ENCODE measurements around the gene NRL.
A peak's percentile ranks its signal among the peaks of the same experiment; 100 is the strongest.

NRL gene

GRCh38 chr14:24144451-24144850, 29.7 kb upstream of the NRL start:
- DNase-seq, result no peak

DNA sequence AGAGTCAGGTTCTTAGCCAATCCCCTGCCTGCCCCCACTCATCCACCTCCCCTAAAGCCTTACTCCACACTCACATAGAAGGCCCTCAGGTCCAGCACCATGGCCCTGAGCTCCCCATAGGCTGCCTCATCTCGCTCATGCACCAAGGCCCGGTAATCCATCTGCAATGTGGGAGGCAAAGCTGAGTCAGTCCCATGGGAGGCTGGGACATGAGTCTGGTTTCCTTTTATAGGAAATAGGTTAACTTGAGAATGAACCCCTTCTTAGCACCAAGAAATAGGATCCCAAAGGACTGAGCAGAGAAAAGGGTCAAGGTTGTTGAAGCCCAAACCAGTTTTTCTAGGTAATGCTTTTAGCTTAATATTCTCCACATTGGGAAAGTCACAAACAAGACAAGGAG, 28.8 kb upstream of the NRL start:
- no peak for DNase-seq

DNA sequence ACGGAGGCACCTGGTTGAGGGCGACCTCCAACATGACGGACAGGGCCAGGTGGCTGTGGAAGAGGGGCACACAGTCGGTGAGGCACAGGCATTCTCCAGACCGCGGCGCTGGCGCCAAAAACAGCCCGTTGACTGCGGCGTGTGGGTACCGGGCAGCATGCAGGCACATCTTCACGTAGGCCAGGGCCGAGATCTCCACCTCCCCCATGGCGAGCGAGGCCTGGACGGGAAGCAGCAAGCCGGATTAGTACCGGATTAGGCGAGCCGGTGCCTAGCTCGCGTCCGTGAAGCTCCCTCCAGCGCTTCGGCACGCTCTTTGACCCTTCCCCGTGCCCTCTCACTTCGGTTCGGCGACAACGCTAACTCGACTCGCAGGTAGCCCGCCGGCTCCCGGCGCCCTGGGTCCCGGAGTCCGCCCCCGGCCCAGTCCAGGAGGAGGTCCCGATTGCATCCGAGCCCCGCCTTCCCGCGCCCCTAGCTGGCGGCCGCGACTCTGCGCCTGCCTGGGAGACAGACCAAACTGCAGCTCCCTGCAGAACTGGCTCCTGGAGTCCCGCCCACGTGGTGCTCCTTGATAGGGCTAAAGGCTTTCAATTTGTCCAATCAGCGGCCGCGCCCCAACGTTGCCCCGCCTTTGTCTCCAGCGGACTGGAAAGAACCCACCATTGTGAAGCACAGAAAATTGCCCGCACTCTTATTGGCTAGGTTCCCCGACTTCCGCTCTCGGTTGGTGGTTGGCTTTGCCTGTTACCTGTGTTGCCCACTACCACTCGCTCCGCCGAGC, 26.5 kb upstream of the NRL start, which contains the start of gene EMC9:
Gene EMC9, minus strand, starts transcription at position 495 of the 784 bp plus-strand sequence. Its CDS starts 287 bp downstream, at position 208.
- DNase-seq, result peak; percentile 99

GRCh38 chr14:24139272-24139934, 24.7 kb upstream of the NRL start:
- no peak for DNase-seq

DNA sequence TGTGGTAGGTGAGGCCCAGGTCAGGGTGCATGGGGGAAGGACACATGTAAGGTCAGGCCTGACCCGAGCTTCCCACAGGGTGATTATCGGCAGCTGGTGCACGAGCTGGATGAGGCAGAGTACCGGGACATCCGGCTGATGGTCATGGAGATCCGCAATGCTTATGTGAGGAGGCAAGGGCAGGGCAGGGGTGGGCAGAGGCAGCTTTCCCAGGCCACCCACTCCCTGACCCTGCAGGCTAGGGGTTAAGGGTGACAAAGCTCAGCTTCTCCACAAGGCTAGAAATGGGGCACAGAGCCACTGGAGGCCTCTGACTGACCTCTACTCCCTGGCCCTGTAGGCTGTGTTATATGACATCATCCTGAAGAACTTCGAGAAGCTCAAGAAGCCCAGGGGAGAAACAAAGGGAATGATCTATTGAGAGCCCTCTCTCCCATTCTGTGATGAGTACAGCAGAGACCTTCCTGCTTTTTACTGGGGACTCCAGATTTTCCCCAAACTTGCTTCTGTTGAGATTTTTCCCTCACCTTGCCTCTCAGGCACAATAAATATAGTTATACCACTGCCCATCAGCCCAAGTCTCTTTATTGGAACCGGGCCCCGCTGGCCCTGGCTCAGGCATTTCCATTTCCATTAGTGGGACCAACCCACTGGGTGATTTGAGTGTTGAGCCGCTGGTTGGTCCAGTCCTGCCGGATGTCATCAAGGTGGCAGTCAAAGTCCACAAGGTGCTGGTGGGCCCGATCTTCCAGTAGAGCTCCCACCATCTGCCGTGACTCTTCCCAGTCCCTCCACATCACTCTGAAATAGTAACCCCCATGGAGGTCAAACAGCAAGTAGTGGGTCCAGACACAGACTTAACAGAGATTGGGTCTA, 23.9 kb upstream of the NRL start:
- no peak for DNase-seq

GRCh38 chr14:24137529-24138395, 23.0 kb upstream of the NRL start:
- DNase-seq, result no peak

GRCh38 chr14:24136684-24137528, 22.2 kb upstream of the NRL start:
- DNase-seq, result no peak

GRCh38 chr14:24135834-24136683, 21.3 kb upstream of the NRL start, which contains the start of gene PSME1:
Gene PSME1 (plus strand): TSS chr14:24136194. CDS start chr14:24136263, 69 bp downstream.
- peak; percentile 90 for DNase-seq

- no peak for DNase-seq
These were observed 20.8 kb upstream of the NRL start for GRCh38 chr14:24135584-24135833.

DNA sequence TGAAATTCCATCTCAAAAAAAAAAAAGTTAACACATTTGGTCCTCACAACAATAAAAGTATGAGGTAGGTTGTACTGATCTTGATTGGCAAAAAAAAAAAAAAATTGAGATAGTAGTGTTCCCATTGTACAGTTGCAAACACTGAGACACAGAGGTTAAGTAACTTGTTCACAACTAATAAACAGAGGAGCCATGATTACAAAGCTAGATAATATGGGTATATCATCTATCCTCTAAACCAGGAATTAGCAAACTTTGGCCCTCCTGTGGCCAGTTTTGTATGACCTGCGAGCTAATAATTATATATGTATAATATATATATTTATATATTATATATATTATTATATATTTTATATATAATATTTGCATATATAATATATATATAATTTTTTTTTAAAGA, 19.0 kb upstream of the NRL start:
- DNase-seq, result no peak

- no peak for DNase-seq
These were observed 18.2 kb upstream of the NRL start for GRCh38 chr14:24132976-24133375.

DNA sequence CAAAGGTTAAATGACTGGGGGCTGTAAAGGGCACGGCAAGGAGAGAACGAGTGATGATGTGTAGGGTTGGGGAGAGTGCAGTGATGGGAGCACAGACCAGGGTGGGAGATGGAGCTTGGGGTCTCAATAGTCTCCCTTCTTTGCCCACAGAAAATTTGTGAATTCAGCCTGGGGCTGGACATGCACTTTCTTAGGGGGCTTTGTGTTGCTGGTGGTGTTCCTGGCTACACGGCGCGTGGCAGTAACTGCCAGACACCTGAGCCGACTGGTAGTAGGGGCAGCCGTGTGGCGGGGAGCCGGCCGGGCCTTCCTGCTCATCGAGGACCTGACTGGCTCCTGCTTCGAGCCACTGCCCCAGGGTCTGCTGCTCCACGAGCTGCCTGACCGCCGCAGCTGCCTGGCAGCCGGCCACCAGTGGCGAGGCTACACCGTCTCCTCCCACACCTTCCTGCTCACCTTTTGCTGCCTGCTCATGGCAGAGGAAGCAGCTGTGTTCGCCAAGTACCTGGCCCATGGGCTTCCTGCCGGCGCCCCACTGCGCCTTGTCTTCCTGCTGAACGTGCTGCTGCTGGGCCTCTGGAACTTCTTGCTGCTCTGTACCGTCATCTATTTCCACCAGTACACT, 17.4 kb upstream of the NRL start:
- DNase-seq, result no peak

DNA sequence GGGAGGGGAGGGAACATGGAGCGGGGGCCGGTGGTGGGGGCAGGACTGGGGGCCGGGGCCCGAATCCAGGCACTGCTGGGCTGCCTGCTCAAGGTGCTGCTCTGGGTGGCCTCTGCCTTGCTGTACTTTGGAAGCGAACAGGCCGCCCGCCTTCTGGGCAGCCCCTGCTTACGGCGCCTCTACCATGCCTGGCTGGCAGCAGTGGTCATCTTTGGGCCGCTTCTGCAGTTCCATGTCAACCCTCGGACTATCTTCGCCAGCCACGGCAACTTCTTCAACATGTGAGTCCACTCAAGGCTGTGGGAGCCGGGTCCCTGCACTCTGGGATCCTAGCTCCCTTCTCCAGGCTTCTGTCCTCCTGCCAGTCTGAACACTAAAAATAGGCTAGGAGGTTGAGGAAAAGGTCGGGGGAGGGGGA, 16.8 kb upstream of the NRL start:
- DNase-seq, result no peak

DNA sequence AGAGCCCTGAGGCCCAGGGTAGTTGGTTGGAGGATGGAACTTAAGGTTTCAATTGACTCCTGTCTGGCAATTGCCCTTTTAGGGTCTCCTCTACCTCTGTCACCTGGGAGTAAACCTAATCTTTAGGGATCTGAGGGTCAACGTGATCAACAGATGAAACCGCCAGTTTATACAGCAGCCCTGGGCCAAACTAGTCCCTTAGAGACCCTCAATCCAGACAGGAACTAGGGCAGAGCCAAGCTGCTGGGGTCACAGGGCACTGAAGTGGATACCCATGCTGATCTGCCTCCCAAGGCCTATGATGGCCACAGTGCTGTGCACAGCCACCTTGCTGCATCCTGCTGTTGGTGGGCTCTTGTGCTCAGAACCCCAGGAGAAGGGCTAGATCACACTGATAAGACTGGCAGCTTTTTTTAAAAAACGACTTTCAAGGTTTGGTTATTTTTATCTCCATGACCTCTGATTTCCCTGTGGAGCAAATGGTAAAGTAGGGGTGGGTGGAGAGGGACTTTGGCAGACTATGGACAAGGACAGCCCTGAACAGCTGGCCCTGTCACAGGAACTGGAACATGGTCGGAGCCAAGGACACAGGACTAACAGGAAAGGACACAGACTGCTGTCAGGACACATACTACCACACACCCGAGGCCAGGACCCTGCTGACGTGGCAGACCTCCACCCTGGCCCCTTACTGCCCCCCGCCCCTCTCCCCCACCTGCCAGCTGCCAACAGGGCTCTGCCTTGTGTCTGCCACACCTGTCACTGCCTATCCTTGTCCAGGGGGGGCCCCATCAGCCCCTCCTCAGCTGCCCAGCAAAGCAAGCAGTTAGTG, 16.2 kb upstream of the NRL start:
- no peak for DNase-seq

DNA sequence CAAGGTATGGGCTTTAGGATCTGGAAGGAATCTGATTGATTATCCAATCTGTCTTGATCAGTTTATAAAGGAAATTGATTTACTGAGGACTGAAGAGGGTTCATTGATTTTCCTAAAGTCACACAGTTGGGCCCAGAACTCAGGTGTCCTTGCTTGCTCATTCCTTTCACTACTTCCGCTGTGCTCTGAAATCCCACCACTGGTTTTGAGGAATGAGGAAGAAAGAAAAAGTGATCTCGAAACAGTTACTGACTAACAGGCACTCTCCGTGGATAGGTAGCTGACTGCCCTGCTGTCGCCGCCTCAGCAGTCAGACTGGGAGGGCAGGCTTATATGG, 15.6 kb upstream of the NRL start, which contains the start of gene FITM1:
Gene FITM1, plus strand, starts transcription at position 280 of the 337 bp plus-strand sequence. CDS start 905 bp downstream, outside the sequence.
- no peak for DNase-seq

DNA sequence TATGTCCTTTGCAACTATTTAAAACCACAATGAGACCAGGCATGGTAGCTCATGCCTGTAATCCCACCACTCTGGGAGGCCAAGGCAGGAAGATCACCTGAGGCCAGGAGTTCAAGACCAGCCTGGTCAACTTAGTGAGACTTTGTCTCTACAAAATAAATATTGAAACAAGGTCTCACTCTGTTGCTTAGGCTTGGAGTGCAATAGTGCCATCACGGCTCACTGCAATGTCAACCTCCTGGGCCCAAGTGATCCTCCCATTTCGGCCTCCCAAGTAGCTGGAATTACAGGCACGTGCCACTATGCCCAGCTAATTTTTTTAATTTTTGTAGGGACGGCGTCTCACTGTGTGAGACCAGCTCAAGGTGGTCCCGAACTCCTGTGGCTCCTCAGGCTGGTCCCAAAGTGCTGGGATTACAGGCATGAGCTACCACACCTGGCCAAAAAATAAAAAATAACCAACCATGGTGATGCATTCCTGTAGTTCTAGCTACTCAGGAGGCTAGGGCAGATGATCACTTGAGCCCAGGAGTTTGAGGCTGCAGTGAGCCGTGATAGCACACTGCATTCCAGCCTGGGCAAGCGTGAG, 14.8 kb upstream of the NRL start:
- no peak for DNase-seq

DNA sequence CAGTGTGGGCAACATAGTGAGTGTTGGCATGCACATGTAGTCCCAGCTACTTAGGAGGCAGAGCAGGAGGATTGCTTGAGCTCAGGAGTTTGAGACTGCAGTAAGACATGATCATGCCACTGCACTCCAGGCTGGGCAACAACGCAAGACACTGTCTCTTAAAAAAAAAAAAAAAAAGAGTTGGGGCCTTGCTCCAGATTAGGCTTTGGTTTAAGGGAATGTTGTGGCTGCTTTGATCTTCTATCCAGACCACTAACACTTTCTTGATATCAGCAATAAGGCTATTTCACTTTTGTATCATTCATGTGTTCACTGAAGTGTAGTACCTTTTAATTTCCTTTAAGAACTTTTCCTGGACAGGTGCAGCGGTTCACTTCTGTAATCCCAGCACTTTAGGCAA, 12.9 kb upstream of the NRL start:
- no peak for DNase-seq

- DNase-seq, result no peak
These were observed 12.2 kb upstream of the NRL start for GRCh38 chr14:24126939-24127338.

All from effector CD4-positive, alpha-beta T cell (primary cell).